ENCODE measurements around the gene SYT7.
"Not testable (repeated sequence)": the region's sequence is repeated elsewhere in the genome, so short reads cannot be mapped to it uniquely, and the experiment has no call there.

Gene SYT7

GRCh38 chr11:61625525-61625924 is 44.6 kb upstream of the SYT7 start:
- peak overlapping the region; percentile 97 for H3K27ac ChIP-seq
- TF ChIP-seq CTCF (conservative IDR thresholded peaks at IDR 0.05) = no peak

GRCh38 chr11:61621917-61622585 is 41.2 kb upstream of the SYT7 start:
- no peak for TF ChIP-seq CTCF (conservative IDR thresholded peaks at IDR 0.05)

GRCh38 chr11:61619471-61620226 is 38.8 kb upstream of the SYT7 start:
- no peak for TF ChIP-seq CTCF (conservative IDR thresholded peaks at IDR 0.05)
- no peak overlapping the region for H3K27ac ChIP-seq

More at GRCh38 chr11:61621917-61622585, 41.2 kb upstream of the SYT7 start:
- H3K27ac ChIP-seq = no peak overlapping the region

- no peak for TF ChIP-seq CTCF (conservative IDR thresholded peaks at IDR 0.05)
- H3K27ac ChIP-seq = no peak overlapping the region
Measured at GRCh38 chr11:61618978-61619377, 38.1 kb upstream of the SYT7 start.

- TF ChIP-seq CTCF (conservative IDR thresholded peaks at IDR 0.05) = no peak
- no peak overlapping the region for H3K27ac ChIP-seq
Measured at GRCh38 chr11:61617515-61617914, 36.6 kb upstream of the SYT7 start.

GRCh38 chr11:61616434-61616833 is 35.6 kb upstream of the SYT7 start:
- no peak for TF ChIP-seq CTCF (conservative IDR thresholded peaks at IDR 0.05)
- no peak overlapping the region for H3K27ac ChIP-seq

- H3K27ac ChIP-seq = not testable (repeated sequence)
Measured at GRCh38 chr11:61614782-61615181, 33.9 kb upstream of the SYT7 start.

- TF ChIP-seq CTCF (conservative IDR thresholded peaks at IDR 0.05) = no peak
- H3K27ac ChIP-seq = no peak overlapping the region
Measured at GRCh38 chr11:61613870-61614269, 33.0 kb upstream of the SYT7 start.
